Stomach smooth muscle (tissue), 2 donors: Measurements from ENCODE around the gene DSC2.
"Not testable (repeated sequence)": the region's sequence is repeated elsewhere in the genome, so short reads cannot be mapped to it uniquely, and the experiment has no call there.

Experiments
- H3K27ac ChIP-seq: one replicate; pipeline ENCODE4 v1.7.0; 2013; ENCODE audit warnings: mild to moderate bottlenecking, low read length, inconsistent platforms
- H3K27me3 ChIP-seq, 2 donors: one replicate each; pipeline ENCODE4 v1.7.0; 2013; ENCODE audit warnings: low read length in 2 of 2; ENCODE audit not compliant: insufficient read depth in 2 of 2, control insufficient read depth in 1 of 2
- H3K36me3 ChIP-seq, 2 donors: one replicate each; pipeline ENCODE4 v1.7.0; 2013; ENCODE audit warnings: low read length in 2 of 2; ENCODE audit not compliant: control insufficient read depth in 2 of 2, insufficient read depth in 2 of 2
- H3K4me1 ChIP-seq: one replicate; pipeline ENCODE4 v1.7.0; 2013; ENCODE audit warnings: low read length; ENCODE audit not compliant: control insufficient read depth, insufficient read depth
- H3K4me3 ChIP-seq, 2 donors: one replicate each; pipeline ENCODE4 v1.7.0; 2013; ENCODE audit warnings: low read length in 2 of 2
- H3K9ac ChIP-seq, 2 donors: one replicate each; pipeline ENCODE4 v1.7.0; 2013; ENCODE audit warnings: low read length in 2 of 2, mild to moderate bottlenecking in 1 of 2
- H3K9me3 ChIP-seq, 2 donors: one replicate each; pipeline ENCODE4 v1.7.0; 2013; ENCODE audit warnings: low read length in 2 of 2; ENCODE audit not compliant: control insufficient read depth in 2 of 2
- donor health status: healthy.
- donor health status: Pancreatic carcinoma.

DSC2 gene

GRCh38 chr18:31102025-31102684, at the start of gene DSC2:
TSS of gene DSC2 (minus strand) at chr18:31102421. CDS start at chr18:31101971, 450 bp downstream.
- Histone ChIP-seq H3K27ac (no peak within 1 kb of the TSS), H3K4me3 (peak within 1 kb of the TSS; percentile 19 to 50), H3K9ac (no peak within 1 kb of the TSS), H3K9me3 (no peaks in the 10 kb centered on the region), H3K36me3 (no peaks in the 10 kb centered on the region), H3K4me1 (no peaks in the 10 kb centered on the region), H3K27me3 (peaks cover 2 to 21% of the 10 kb centered on the region in 2 donors)

GRCh38 chr18:31149351-31149750, 47.1 kb upstream of the DSC2 start:
- no peak overlapping the region for H3K4me3 ChIP-seq
- H3K27me3 ChIP-seq, result no peaks in the 10 kb centered on the region
- no peaks in the 10 kb centered on the region for H3K4me1 ChIP-seq
- H3K36me3 ChIP-seq, result no peaks in the 10 kb centered on the region
- no peak overlapping the region for H3K9ac ChIP-seq
- no peak overlapping the region for H3K27ac ChIP-seq
- H3K9me3 ChIP-seq, result no peaks in the 10 kb centered on the region

- Histone ChIP-seq H3K27ac (no peak overlapping the region), H3K4me3 (no peak overlapping the region), H3K4me1 (no peaks in the 10 kb centered on the region)
Observed at GRCh38 chr18:31148600-31148999, 46.4 kb upstream of the DSC2 start.

GRCh38 chr18:31146809-31147208, 44.6 kb upstream of the DSC2 start:
- Histone ChIP-seq H3K4me3 (no peak overlapping the region), H3K27me3 (no peaks in the 10 kb centered on the region), H3K4me1 (no peaks in the 10 kb centered on the region), H3K9me3 (no peaks in the 10 kb centered on the region), H3K27ac (no peak overlapping the region), H3K36me3 (no peaks in the 10 kb centered on the region), H3K9ac (no peak overlapping the region)

More at GRCh38 chr18:31148600-31148999, 46.4 kb upstream of the DSC2 start:
- Histone ChIP-seq H3K9me3 (no peaks in the 10 kb centered on the region), H3K36me3 (no peaks in the 10 kb centered on the region), H3K27me3 (no peaks in the 10 kb centered on the region), H3K9ac (no peak overlapping the region)

GRCh38 chr18:31143025-31143424, 40.8 kb upstream of the DSC2 start:
- H3K9ac ChIP-seq, result no peak overlapping the region
- no peaks in the 10 kb centered on the region for H3K9me3 ChIP-seq
- no peaks in the 10 kb centered on the region for H3K27me3 ChIP-seq
- H3K36me3 ChIP-seq, result no peaks in the 10 kb centered on the region
- H3K27ac ChIP-seq, result no peak overlapping the region
- H3K4me1 ChIP-seq, result no peaks in the 10 kb centered on the region
- no peak overlapping the region for H3K4me3 ChIP-seq

- H3K27me3 ChIP-seq, result no peaks in the 10 kb centered on the region
- H3K4me3 ChIP-seq, result no peak overlapping the region
- no peaks in the 10 kb centered on the region for H3K36me3 ChIP-seq
- no peaks in the 10 kb centered on the region for H3K4me1 ChIP-seq
- no peak overlapping the region for H3K27ac ChIP-seq
- H3K9ac ChIP-seq, result no peak overlapping the region
- H3K9me3 ChIP-seq, result no peaks in the 10 kb centered on the region
Observed at GRCh38 chr18:31138709-31139108, 36.5 kb upstream of the DSC2 start.

GRCh38 chr18:31134988-31135529, 32.8 kb upstream of the DSC2 start:
- no peaks in the 10 kb centered on the region for H3K9me3 ChIP-seq
- H3K27ac ChIP-seq, result no peak overlapping the region
- H3K9ac ChIP-seq, result no peak overlapping the region
- H3K36me3 ChIP-seq, result no peaks in the 10 kb centered on the region
- H3K4me1 ChIP-seq, result no peaks in the 10 kb centered on the region
- no peak overlapping the region for H3K4me3 ChIP-seq
- H3K27me3 ChIP-seq, result no peaks in the 10 kb centered on the region

- H3K36me3 ChIP-seq, result no peaks in the 10 kb centered on the region
- H3K9ac ChIP-seq, result no peak overlapping the region
- no peak overlapping the region for H3K27ac ChIP-seq
- no peak overlapping the region for H3K4me3 ChIP-seq
- no peaks in the 10 kb centered on the region for H3K9me3 ChIP-seq
- H3K4me1 ChIP-seq, result no peaks in the 10 kb centered on the region
- no peaks in the 10 kb centered on the region for H3K27me3 ChIP-seq
Observed at GRCh38 chr18:31129398-31130115, 27.3 kb upstream of the DSC2 start.

- Histone ChIP-seq H3K4me1 (no peaks in the 10 kb centered on the region), H3K27me3 (no peaks in the 10 kb centered on the region), H3K9ac (no peak overlapping the region), H3K36me3 (no peaks in the 10 kb centered on the region), H3K4me3 (no peak overlapping the region), H3K9me3 (no peaks in the 10 kb centered on the region), H3K27ac (no peak overlapping the region)
Observed at GRCh38 chr18:31125878-31126277, 23.7 kb upstream of the DSC2 start.

GRCh38 chr18:31123125-31123524, 20.9 kb upstream of the DSC2 start:
- not testable (repeated sequence) for H3K27me3 ChIP-seq, H3K27ac ChIP-seq, H3K36me3 ChIP-seq, H3K4me1 ChIP-seq, H3K9ac ChIP-seq, H3K4me3 ChIP-seq, H3K9me3 ChIP-seq

GRCh38 chr18:31120594-31120993, 18.4 kb upstream of the DSC2 start:
- Histone ChIP-seq H3K4me3 (no peak overlapping the region), H3K27me3 (no peaks in the 10 kb centered on the region), H3K9ac (no peak overlapping the region), H3K9me3 (no peaks in the 10 kb centered on the region), H3K4me1 (no peaks in the 10 kb centered on the region), H3K36me3 (no peaks in the 10 kb centered on the region), H3K27ac (no peak overlapping the region)
